PC-3 (cell line): ENCODE measurements around the gene TCF12. TPM values are rescaled to one million over a fixed set of nuclear protein-coding genes. Genes with fewer than 3 reads are reported as not detected.

Experiments used
- ATAC-seq: fragments of 200-7000 bp; cut with Tn5 transposase; 2 replicates; pipeline ENCODE4 v1.9.1; 2020; ENCODE audit warnings: mild to moderate bottlenecking, moderate library complexity
- BruUV-seq: library from RNA; stranded (reverse); fragments of 400-500 nt; replicated peaks from 2 replicates; lab custom pipeline; 2021; lab: Mats Ljungman, UMichigan
- CTCF ChIA-PET: fragments of 300-600 bp; sonication (Branson Sonifier 250); formaldehyde crosslinking; loops from one replicate; lab custom pipeline; 2022; ENCODE audit warnings: antibody characterized with exemption; lab: Charles Lee
- POLR2A ChIA-PET: fragments of 300-600 bp; sonication (Branson Sonifier 250); formaldehyde crosslinking; loops from one replicate; lab custom pipeline; 2022; ENCODE audit warnings: antibody characterized with exemption; ENCODE audit not compliant: unreplicated experiment; lab: Charles Lee
- DNase-seq: peaks from one replicate; pipeline ENCODE4 v3.0.0-alpha.2; 2015
- H2AFZ ChIP-seq: fragments of 300-600 bp; sonication (generic); 2 replicates; pipeline ENCODE4 v1.6.0; 2016; ENCODE audit warnings: antibody characterized with exemption, low read length
- H3F3A ChIP-seq: fragments of 300-600 bp; sonication (generic); one replicate; pipeline ENCODE4 v1.6.0; 2017; ENCODE audit warnings: antibody characterized with exemption, low read length, control low read depth, mild to moderate bottlenecking; ENCODE audit not compliant: unreplicated experiment
- H3K27ac ChIP-seq: fragments of 300-600 bp; sonication (generic); 2 replicates; pipeline ENCODE4 v1.5.1; 2016; ENCODE audit warnings: mild to moderate bottlenecking, low read length
- H3K27me3 ChIP-seq: fragments of 300-600 bp; sonication (generic); 2 replicates; pipeline ENCODE4 v1.6.1; 2016; ENCODE audit warnings: low read length, mixed read lengths
- H3K36me3 ChIP-seq: fragments of 300-600 bp; sonication (generic); 2 replicates; pipeline ENCODE4 v1.6.1; 2016; ENCODE audit warnings: low read depth, mixed run types, low read length, mixed read lengths
- H3K4me1 ChIP-seq: fragments of 300-600 bp; sonication (generic); 2 replicates; pipeline ENCODE4 v1.5.1; 2016; ENCODE audit warnings: low read length; ENCODE audit not compliant: insufficient read depth
- H3K4me2 ChIP-seq: fragments of 300-600 bp; sonication (generic); 2 replicates; pipeline ENCODE4 v1.6.0; 2016; ENCODE audit warnings: low read length
- H3K4me3 ChIP-seq: fragments of 300-600 bp; sonication (generic); 2 replicates; pipeline ENCODE4 v1.5.1; 2016; ENCODE audit warnings: mild to moderate bottlenecking, low read length, mixed read lengths
- H3K79me2 ChIP-seq: fragments of 300-600 bp; sonication (generic); 2 replicates; pipeline ENCODE4 v1.6.1; 2017; ENCODE audit warnings: low read length, mixed read lengths
- H3K9ac ChIP-seq: fragments of 300-600 bp; sonication (generic); 2 replicates; pipeline ENCODE4 v1.6.0; 2016; ENCODE audit warnings: mild to moderate bottlenecking, low read length
- H3K9me2 ChIP-seq: fragments of 300-600 bp; sonication (generic); replicated peaks from 2 replicates; pipeline ENCODE4 v1.6.1; 2016; ENCODE audit warnings: mixed run types, low read length, mixed read lengths
- H3K9me3 ChIP-seq: fragments of 300-600 bp; sonication (generic); 2 replicates; pipeline ENCODE4 v1.6.1; 2016; ENCODE audit warnings: low read length, mixed read lengths
- H4K20me1 ChIP-seq: fragments of 300-600 bp; sonication (generic); 2 replicates; pipeline ENCODE4 v1.6.1; 2016; ENCODE audit warnings: low read length, mixed read lengths
- CTCF ChIP-seq: fragments of 300-600 bp; sonication (generic); conservative IDR thresholded peaks from 2 replicates; pipeline ENCODE4 v1.5.1; 2017; ENCODE audit warnings: antibody characterized with exemption, low read depth, mild to moderate bottlenecking, low read length
- EZH2 ChIP-seq: fragments of 300-600 bp; sonication (generic); IDR thresholded peaks from one replicate; pipeline ENCODE4 v1.6.1; 2017; ENCODE audit warnings: antibody characterized with exemption, mild to moderate bottlenecking, low read length; ENCODE audit not compliant: unreplicated experiment
- EZH2phosphoT487 ChIP-seq: fragments of 300-600 bp; sonication (generic); IDR thresholded peaks from 2 replicates; pipeline ENCODE4 v1.6.1; 2018; ENCODE audit warnings: mild to moderate bottlenecking, antibody characterized with exemption, low read length, borderline replicate concordance
- intact Hi-C: fragments of 100-400 bp; cut with micrococcal nuclease; formaldehyde crosslinking; loops from 2 replicates; pipeline ENCODE4 v1.9.0; 2023
- total RNA-seq: library from RNA; depleted of rRNA; stranded (reverse); fragments of >200 nt; gene quantifications from 2 replicates; pipeline ENCODE4 v1.2.3, GENCODE V29; 2014

TCF12 gene
- total RNA-seq, 1 experiment from 2014 or later: 103 TPM

GRCh38 chr15:56996093-56996492 is 77.6 kb downstream of the TCF12 start:
- 0 out of 2 replicates have a peak, but pooled peaks cover 6% of the 10 kb centered on the region for H3K79me2 ChIP-seq
- BruUV-seq: no TSS peak
- H2AFZ ChIP-seq: no peak overlapping the region
- no peak for ATAC-seq
- H4K20me1 ChIP-seq: no peaks in the 10 kb centered on the region
- no peaks in the 10 kb centered on the region for H3K36me3 ChIP-seq
- intact Hi-C loops: no loop called here
- H3K4me2 ChIP-seq: no peak overlapping the region
- no peak overlapping the region for H3K27ac ChIP-seq
- TF ChIP-seq CTCF: no peak
- TF ChIP-seq EZH2: no peak
- TF ChIP-seq EZH2phosphoT487: no peak
- DNase-seq: no peak
- H3K9me2 ChIP-seq: no peaks in the 10 kb centered on the region
- no peaks in the 10 kb centered on the region for H3K27me3 ChIP-seq
- H3K4me1 ChIP-seq: no peaks in the 10 kb centered on the region
- H3K9ac ChIP-seq: no peak overlapping the region
- POLR2A ChIA-PET: no interaction called here
- H3K9me3 ChIP-seq: no peaks in the 10 kb centered on the region
- no peak overlapping the region for H3K4me3 ChIP-seq
- no peaks in the 10 kb centered on the region for H3F3A ChIP-seq
- CTCF ChIA-PET: no interaction called here

GRCh38 chr15:56996746-56997470 is 78.5 kb downstream of the TCF12 start:
- Histone ChIP-seq H3K9me3 (no peaks in the 10 kb centered on the region), H3K4me3 (no peak overlapping the region), H4K20me1 (no peaks in the 10 kb centered on the region), H3K27ac (no peak overlapping the region), H3K4me1 (no peaks in the 10 kb centered on the region), H3K9ac (no peak overlapping the region), H3K79me2 (0 out of 2 replicates have a peak, but pooled peaks cover 4% of the 10 kb centered on the region), H3K36me3 (no peaks in the 10 kb centered on the region), H3K4me2 (no peak overlapping the region), H3F3A (no peaks in the 10 kb centered on the region), H3K9me2 (no peaks in the 10 kb centered on the region), H3K27me3 (no peaks in the 10 kb centered on the region), H2AFZ (no peak overlapping the region)
- ATAC-seq: no peak
- POLR2A ChIA-PET: no interaction called here
- no peak for TF ChIP-seq EZH2phosphoT487
- TF ChIP-seq EZH2: no peak
- TF ChIP-seq CTCF: no peak
- BruUV-seq: no TSS peak
- DNase-seq: no peak
- CTCF ChIA-PET: no interaction called here
- intact Hi-C loops: no loop called here

GRCh38 chr15:57003418-57003817 is 85.0 kb downstream of the TCF12 start:
- Histone ChIP-seq H2AFZ (no peak overlapping the region), H3K27ac (no peak overlapping the region), H3K27me3 (no peaks in the 10 kb centered on the region), H3F3A (no peaks in the 10 kb centered on the region), H3K79me2 (peaks cover 2% of the 10 kb centered on the region; the same call in 1 of the 2 replicates), H3K4me1 (peaks cover 11% of the 10 kb centered on the region), H3K36me3 (no peaks in the 10 kb centered on the region), H3K9me2 (no peaks in the 10 kb centered on the region), H3K4me3 (no peak overlapping the region), H3K4me2 (peak overlapping the region; percentile 32; the same call in 1 of the 2 replicates), H3K9me3 (no peaks in the 10 kb centered on the region), H4K20me1 (no peaks in the 10 kb centered on the region), H3K9ac (no peak overlapping the region)
- intact Hi-C loops: no loop called here
- no TSS peak for BruUV-seq
- peak; percentile 78 for ATAC-seq
- ChIA-PET CTCF (interaction anchor here (0.6 kb wide), 1 partner anchor 181 kb away, joined by 4 read pairs; no protein-coding TSS in a partner anchor), POLR2A (no interaction called here)
- peak; percentile 72 for DNase-seq
- TF ChIP-seq CTCF: no peak
- no peak for TF ChIP-seq EZH2phosphoT487
- TF ChIP-seq EZH2: no peak
